ENCODE results near the gene RDH12. TPM values are rescaled to one million over a fixed set of nuclear protein-coding genes. Genes with fewer than 3 reads are reported as not detected.

RDH12 gene
- total and polyA plus RNA-seq, 9 of the 15 experiments (the other 6 are each of a cell fraction or from before 2014, with no cell fraction given) = 0.03 to 0.29 (median 0.07) TPM; not detected in 2

DNA sequence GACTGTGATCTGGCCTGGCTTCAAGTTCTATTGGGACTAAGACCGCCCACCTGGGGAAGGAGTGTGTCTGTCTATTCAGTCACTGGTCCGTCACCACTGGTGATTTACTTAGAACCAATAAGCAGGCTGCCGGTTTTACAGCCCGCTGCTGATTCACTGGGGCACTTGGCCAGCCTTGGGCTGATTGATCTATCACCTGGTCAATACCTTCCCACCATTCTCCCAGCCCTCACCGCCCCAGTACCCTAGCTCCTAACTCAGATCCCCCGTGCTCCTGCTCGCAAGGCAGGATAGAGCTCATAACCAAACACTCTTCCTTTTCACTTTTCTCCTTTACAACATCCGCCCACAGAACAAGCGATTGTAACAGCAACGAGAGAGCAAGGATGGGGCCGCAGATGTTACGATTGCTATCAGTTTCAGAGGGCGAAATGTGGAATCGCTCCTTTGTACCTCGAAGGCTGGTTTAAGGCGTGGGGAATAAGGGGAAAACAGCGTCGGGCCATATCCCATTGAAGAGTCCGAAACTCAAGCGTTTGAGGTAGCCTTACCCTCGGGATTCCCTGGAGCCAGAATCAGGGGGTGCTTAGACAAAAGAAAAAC is 6.8 kb upstream of the RDH12 start (continued):
- TF ChIP-seq, protein P1, sequence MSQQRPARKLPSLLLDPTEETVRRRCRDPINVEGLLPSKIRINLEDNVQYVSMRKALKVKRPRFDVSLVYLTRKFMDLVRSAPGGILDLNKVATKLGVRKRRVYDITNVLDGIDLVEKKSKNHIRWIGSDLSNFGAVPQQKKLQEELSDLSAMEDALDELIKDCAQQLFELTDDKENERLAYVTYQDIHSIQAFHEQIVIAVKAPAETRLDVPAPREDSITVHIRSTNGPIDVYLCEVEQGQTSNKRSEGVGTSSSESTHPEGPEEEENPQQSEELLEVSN (IDR thresholded peaks at IDR 0.05; ENCODE audit: borderline replicate concordance in 1 of 2, extremely low read depth in 1 of 2, insufficient read depth in 1 of 2, insufficient read length in 1 of 2, low read depth in 1 of 2, low read length in 1 of 2, poor library complexity in 1 of 2, severe bottlenecking in 1 of 2) = peak in 1 of 2 experiments; percentile 4
- TF ChIP-seq DPF2 (IDR thresholded peaks at IDR 0.05) (peak; percentile 49; the same call in 1 of the 2 replicates), U2AF1 (optimal IDR thresholded peaks at IDR 0.05; ENCODE audit: low read depth, low read length) (no peak), MBD2 (IDR thresholded peaks at IDR 0.05; ENCODE audit: borderline replicate concordance, low read depth) (0 out of 2 replicates have a peak, but pooled peaks have one; percentile 31), FOSL1 (tag; conservative IDR thresholded peaks at IDR 0.05) (0 out of 2 replicates have a peak, but pooled peaks have one; percentile 12), TAF9B (IDR thresholded peaks at IDR 0.05; ENCODE audit: partially characterized antibody) (peak; percentile 48), RFX1 (IDR thresholded peaks at IDR 0.05) (peak; percentile 32; the same call in 1 of the 2 replicates), POLR2AphosphoS5 (IDR thresholded peaks at IDR 0.05; ENCODE audit: control insufficient read depth, insufficient read depth, low read depth, low read length) (peak; percentile 62; the same call in 1 of the 2 replicates), HDAC1 (IDR thresholded peaks at IDR 0.05) (peak in 1 of 2 experiments; percentile 50; a peak in 1 of 4 replicates), POLR2A (conservative IDR thresholded peaks at IDR 0.05) (peak; percentile 86), SP2 (IDR thresholded peaks at IDR 0.05; ENCODE audit: extremely low read depth, low read depth, low read length, poor library complexity, severe bottlenecking) (no peak), DACH1 (IDR thresholded peaks at IDR 0.05; ENCODE audit: partially characterized antibody) (peak; percentile 17), STAT5A (IDR thresholded peaks at IDR 0.05; ENCODE audit: borderline replicate concordance, low read length) (no peak), SMARCA5 (IDR thresholded peaks at IDR 0.05) (no peak)
- TF ChIP-seq, protein P2, sequence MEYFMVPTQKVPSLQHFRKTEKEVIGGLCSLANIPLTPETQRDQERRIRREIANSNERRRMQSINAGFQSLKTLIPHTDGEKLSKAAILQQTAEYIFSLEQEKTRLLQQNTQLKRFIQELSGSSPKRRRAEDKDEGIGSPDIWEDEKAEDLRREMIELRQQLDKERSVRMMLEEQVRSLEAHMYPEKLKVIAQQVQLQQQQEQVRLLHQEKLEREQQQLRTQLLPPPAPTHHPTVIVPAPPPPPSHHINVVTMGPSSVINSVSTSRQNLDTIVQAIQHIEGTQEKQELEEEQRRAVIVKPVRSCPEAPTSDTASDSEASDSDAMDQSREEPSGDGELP (CRISPR knock-in tag; IDR thresholded peaks at IDR 0.05; ENCODE audit: borderline replicate concordance) = peak; percentile 57
- TF ChIP-seq, protein P3, sequence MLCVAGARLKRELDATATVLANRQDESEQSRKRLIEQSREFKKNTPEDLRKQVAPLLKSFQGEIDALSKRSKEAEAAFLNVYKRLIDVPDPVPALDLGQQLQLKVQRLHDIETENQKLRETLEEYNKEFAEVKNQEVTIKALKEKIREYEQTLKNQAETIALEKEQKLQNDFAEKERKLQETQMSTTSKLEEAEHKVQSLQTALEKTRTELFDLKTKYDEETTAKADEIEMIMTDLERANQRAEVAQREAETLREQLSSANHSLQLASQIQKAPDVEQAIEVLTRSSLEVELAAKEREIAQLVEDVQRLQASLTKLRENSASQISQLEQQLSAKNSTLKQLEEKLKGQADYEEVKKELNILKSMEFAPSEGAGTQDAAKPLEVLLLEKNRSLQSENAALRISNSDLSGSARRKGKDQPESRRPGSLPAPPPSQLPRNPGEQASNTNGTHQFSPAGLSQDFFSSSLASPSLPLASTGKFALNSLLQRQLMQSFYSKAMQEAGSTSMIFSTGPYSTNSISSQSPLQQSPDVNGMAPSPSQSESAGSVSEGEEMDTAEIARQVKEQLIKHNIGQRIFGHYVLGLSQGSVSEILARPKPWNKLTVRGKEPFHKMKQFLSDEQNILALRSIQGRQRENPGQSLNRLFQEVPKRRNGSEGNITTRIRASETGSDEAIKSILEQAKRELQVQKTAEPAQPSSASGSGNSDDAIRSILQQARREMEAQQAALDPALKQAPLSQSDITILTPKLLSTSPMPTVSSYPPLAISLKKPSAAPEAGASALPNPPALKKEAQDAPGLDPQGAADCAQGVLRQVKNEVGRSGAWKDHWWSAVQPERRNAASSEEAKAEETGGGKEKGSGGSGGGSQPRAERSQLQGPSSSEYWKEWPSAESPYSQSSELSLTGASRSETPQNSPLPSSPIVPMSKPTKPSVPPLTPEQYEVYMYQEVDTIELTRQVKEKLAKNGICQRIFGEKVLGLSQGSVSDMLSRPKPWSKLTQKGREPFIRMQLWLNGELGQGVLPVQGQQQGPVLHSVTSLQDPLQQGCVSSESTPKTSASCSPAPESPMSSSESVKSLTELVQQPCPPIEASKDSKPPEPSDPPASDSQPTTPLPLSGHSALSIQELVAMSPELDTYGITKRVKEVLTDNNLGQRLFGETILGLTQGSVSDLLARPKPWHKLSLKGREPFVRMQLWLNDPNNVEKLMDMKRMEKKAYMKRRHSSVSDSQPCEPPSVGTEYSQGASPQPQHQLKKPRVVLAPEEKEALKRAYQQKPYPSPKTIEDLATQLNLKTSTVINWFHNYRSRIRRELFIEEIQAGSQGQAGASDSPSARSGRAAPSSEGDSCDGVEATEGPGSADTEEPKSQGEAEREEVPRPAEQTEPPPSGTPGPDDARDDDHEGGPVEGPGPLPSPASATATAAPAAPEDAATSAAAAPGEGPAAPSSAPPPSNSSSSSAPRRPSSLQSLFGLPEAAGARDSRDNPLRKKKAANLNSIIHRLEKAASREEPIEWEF (CRISPR knock-in tag; IDR thresholded peaks at IDR 0.05) = peak; percentile 28; the same call in 1 of the 2 replicates
- TF ChIP-seq, protein P4, sequence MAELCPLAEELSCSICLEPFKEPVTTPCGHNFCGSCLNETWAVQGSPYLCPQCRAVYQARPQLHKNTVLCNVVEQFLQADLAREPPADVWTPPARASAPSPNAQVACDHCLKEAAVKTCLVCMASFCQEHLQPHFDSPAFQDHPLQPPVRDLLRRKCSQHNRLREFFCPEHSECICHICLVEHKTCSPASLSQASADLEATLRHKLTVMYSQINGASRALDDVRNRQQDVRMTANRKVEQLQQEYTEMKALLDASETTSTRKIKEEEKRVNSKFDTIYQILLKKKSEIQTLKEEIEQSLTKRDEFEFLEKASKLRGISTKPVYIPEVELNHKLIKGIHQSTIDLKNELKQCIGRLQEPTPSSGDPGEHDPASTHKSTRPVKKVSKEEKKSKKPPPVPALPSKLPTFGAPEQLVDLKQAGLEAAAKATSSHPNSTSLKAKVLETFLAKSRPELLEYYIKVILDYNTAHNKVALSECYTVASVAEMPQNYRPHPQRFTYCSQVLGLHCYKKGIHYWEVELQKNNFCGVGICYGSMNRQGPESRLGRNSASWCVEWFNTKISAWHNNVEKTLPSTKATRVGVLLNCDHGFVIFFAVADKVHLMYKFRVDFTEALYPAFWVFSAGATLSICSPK (IDR thresholded peaks at IDR 0.05; ENCODE audit: borderline replicate concordance) = no peak
- TF ChIP-seq, protein P5, sequence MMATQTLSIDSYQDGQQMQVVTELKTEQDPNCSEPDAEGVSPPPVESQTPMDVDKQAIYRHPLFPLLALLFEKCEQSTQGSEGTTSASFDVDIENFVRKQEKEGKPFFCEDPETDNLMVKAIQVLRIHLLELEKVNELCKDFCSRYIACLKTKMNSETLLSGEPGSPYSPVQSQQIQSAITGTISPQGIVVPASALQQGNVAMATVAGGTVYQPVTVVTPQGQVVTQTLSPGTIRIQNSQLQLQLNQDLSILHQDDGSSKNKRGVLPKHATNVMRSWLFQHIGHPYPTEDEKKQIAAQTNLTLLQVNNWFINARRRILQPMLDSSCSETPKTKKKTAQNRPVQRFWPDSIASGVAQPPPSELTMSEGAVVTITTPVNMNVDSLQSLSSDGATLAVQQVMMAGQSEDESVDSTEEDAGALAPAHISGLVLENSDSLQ (IDR thresholded peaks at IDR 0.05) = peak; percentile 86

All from K562 (cell line).